ENCODE data around the gene LRRC37A2.
"Not testable (repeated sequence)": the region's sequence is repeated elsewhere in the genome, so short reads cannot be mapped to it uniquely, and the experiment has no call there.

DNA sequence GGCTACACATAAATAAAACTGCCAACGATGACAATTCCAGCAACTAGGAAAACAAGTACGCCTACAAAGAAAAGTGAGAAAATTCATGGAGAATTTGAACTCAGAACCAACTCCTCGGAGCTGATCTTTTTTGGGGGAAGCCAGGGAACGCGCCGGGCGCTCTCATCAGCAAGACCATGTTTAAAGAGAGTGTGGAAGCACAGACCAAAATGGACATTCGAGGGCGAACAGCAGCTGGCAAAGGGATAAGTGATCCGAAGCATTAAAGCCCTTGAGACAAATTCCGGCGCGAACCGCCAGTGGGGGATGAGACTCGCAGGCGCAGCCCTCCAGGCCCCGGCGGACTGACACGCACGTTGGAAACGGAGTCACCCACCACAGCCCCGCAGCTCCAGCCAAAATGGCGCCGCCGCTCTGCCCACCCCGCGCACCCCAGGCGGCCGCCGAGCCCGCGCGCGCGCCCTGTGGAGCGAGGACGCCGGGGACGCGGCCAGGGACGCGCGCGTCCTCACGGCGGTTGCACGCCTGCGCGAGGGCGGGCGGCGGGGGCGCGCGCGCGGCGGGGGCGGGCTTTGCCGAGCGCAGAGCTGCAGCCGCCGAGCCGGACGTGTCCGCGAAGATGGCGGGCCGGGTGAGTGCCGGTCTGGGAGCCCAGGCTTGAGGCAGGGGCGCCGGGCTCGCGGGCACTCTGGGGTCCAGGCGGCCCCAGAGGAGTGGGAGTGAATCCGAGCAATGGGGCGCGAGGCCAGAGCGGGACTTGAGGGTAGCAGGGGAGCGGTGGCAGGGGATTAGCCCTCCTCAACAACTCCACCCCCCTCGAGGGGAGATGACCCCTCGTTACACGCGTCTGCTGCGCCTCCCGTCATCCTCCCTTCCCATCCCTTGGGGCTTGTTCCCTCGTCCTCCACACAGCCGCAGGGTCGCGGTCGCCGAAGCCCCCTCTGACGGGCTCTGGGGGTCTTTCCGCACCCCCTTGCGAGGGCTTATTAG, 78.2 kb downstream of the LRRC37A2 start, which contains the start of gene NSF:
- TF ChIP-seq, protein P1, sequence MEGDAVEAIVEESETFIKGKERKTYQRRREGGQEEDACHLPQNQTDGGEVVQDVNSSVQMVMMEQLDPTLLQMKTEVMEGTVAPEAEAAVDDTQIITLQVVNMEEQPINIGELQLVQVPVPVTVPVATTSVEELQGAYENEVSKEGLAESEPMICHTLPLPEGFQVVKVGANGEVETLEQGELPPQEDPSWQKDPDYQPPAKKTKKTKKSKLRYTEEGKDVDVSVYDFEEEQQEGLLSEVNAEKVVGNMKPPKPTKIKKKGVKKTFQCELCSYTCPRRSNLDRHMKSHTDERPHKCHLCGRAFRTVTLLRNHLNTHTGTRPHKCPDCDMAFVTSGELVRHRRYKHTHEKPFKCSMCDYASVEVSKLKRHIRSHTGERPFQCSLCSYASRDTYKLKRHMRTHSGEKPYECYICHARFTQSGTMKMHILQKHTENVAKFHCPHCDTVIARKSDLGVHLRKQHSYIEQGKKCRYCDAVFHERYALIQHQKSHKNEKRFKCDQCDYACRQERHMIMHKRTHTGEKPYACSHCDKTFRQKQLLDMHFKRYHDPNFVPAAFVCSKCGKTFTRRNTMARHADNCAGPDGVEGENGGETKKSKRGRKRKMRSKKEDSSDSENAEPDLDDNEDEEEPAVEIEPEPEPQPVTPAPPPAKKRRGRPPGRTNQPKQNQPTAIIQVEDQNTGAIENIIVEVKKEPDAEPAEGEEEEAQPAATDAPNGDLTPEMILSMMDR (IDR thresholded peaks at IDR 0.05; ENCODE audit: insufficient read depth, low read length): not testable (repeated sequence)
- not testable (repeated sequence) for TF ChIP-seq POLR2AphosphoS5 (IDR thresholded peaks at IDR 0.05; ENCODE audit: low read depth); GABPA (IDR thresholded peaks at IDR 0.05; ENCODE audit: low read depth); SPI1 (IDR thresholded peaks at IDR 0.05; ENCODE audit: borderline replicate concordance, low read depth)
- TF ChIP-seq, protein P2, sequence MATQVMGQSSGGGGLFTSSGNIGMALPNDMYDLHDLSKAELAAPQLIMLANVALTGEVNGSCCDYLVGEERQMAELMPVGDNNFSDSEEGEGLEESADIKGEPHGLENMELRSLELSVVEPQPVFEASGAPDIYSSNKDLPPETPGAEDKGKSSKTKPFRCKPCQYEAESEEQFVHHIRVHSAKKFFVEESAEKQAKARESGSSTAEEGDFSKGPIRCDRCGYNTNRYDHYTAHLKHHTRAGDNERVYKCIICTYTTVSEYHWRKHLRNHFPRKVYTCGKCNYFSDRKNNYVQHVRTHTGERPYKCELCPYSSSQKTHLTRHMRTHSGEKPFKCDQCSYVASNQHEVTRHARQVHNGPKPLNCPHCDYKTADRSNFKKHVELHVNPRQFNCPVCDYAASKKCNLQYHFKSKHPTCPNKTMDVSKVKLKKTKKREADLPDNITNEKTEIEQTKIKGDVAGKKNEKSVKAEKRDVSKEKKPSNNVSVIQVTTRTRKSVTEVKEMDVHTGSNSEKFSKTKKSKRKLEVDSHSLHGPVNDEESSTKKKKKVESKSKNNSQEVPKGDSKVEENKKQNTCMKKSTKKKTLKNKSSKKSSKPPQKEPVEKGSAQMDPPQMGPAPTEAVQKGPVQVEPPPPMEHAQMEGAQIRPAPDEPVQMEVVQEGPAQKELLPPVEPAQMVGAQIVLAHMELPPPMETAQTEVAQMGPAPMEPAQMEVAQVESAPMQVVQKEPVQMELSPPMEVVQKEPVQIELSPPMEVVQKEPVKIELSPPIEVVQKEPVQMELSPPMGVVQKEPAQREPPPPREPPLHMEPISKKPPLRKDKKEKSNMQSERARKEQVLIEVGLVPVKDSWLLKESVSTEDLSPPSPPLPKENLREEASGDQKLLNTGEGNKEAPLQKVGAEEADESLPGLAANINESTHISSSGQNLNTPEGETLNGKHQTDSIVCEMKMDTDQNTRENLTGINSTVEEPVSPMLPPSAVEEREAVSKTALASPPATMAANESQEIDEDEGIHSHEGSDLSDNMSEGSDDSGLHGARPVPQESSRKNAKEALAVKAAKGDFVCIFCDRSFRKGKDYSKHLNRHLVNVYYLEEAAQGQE (IDR thresholded peaks at IDR 0.05; ENCODE audit: insufficient replicate concordance, low read depth): not testable (repeated sequence)

Measured in HL-60 (cell line).